ENCODE measurements around the gene RPL12.
A peak's percentile ranks its signal among the peaks of the same experiment; 100 is the strongest.
"Not testable (repeated sequence)": the region's sequence is repeated elsewhere in the genome, so short reads cannot be mapped to it uniquely, and the experiment has no call there.

RPL12 gene

GRCh38 chr9:127466407-127466917 is 15.3 kb upstream of the RPL12 start:
- not testable (repeated sequence) for DNase-seq

- DNase-seq, result no peak
These were observed 12.7 kb upstream of the RPL12 start for GRCh38 chr9:127463911-127464310.

DNA sequence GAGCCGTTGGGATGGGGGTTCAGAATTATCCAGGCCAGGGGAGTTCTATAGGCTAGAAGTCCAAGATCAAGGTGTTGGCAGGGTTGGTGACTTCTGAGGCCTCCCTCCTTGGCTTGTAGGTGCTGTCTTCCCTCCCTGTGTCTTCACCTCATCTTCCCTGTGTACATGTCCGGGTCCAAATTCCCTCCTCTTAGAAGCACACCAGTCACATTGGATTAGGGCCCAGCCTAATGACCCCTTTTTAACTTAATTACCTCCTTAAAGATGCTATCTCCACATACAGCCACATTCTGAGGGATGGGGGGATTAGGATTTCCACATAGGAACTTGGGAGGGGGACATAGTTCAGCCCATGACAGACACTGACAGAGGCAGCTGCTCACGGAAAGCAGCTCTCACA is 12.2 kb upstream of the RPL12 start:
- DNase-seq, result no peak

- no peak for DNase-seq
These were observed 7.7 kb upstream of the RPL12 start for GRCh38 chr9:127458921-127459320.

GRCh38 chr9:127457191-127457878 is 6.1 kb upstream of the RPL12 start:
- no peak for DNase-seq

GRCh38 chr9:127455324-127455992 is 4.3 kb upstream of the RPL12 start:
- peak; percentile 56 for DNase-seq

GRCh38 chr9:127452691-127453090 is 1.5 kb upstream of the RPL12 start:
- no peak for DNase-seq

GRCh38 chr9:127451858-127452656 is 851 bp upstream of the RPL12 start:
- peak; percentile 72 for DNase-seq

DNA sequence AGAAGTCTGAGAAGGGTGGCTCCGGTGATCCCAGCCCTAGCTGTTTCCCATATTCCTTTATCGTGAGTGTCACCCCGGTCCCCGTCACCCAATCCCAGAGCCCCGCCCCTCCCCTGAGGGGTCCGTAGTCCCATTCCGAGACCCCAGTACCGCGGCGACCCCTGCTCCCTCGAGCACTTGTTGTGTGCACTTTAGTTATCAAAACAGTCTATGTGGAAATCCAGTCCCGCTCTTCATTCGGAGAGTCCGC is 327 bp upstream of the RPL12 start:
- DNase-seq, result no peak

- no peak for DNase-seq
These were observed 904 bp downstream of the RPL12 start for GRCh38 chr9:127450243-127450760.

- DNase-seq, result no peak
These were observed 1.8 kb downstream of the RPL12 start for GRCh38 chr9:127449332-127449966.

DNA sequence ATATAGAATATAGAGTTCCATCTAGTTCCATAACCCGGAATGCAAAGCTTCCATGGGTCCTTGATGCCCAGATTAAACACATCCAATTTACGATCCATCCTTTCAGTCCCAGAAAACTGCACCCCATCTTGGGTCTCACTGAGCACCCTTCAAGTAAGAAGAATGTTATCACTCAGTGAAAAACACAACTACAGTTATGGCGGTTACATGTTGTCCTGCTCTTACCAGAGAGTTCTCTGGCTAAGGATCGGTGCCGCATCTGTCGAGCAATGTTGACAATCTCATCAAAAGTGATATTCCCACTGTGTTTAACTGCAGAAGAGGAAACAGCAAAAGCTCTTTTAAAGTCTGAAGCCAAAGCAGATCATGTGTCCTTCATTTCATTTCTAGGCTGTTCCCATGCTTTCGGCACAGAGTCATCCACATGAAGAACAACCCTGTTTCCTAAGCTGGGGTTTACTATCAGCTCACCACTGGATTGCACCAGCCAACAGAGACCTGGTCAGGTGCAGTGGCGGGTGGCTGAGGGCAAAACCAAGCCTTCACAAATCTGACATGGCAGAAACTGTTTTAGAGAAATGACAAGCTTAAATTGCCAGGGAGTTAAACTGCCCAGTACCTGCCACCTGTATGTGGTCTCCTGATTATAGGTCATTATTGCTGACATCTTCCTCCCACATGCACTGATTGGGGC is 2.9 kb downstream of the RPL12 start:
- no peak for DNase-seq

DNA sequence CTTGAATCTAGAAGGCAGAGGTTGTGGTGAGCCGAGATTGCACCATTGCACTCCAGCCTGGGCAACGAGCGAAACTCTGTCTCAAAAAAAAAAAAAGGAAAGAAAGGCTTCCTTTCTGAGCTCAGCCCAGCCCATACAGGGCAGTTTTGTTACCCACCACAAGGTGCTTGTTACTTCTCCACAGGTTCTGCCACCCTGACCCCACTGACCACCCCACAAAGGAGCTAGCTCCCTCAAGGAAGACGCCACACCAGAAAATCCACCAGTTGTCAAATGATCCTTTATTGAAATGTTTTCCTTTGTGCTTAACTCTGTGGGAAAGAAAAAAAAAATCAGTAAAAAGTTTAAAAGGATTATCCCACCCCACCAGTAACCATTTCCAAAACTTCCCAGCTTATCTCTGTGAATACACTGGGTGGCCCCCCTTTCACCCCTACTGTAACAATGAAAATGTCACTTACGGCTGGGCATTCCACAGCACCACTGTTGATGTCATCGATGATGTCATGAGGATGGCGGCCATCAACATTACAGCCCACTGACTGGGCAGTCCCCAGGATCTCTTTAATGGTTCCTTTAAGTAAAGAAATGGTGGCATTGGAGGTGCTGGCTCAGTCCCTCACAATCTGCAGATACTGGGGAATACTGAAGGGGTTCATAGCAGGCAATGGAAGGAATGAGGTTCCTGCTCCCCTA is 3.6 kb downstream of the RPL12 start:
- DNase-seq, result no peak

DNA sequence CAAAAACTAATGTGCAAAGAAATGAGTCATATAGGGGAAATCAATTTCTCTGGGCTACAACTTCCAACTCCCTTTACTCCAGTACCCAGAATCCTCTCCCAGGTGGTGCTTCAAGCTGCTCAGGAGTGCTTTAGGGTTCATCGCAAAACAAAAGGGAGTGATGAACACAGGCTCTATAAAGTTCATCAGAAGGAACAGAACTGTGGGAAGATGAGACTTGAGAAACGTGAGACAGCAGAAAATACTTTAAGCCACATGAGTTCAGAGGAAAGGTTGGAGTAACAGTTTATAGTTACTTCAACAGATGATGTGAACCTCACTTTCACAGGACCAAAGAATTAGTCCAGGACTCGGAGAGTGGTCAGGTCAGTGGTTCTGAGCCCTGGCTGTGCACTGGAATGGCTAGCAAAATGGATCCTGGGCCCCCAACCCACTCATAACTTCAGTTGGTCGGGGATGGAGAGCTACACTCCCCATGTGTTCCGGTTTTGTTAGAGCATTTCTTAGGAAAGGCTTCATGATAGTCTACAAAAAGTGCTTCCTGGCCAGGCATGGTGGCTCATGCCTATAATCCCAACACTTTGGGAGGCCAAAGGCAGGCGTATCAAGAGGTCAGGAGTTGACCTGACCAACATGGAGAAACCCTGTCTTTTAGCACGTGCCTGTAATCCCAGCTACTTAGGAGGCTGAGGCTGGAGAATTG is 4.3 kb downstream of the RPL12 start:
- DNase-seq, result no peak

DNA sequence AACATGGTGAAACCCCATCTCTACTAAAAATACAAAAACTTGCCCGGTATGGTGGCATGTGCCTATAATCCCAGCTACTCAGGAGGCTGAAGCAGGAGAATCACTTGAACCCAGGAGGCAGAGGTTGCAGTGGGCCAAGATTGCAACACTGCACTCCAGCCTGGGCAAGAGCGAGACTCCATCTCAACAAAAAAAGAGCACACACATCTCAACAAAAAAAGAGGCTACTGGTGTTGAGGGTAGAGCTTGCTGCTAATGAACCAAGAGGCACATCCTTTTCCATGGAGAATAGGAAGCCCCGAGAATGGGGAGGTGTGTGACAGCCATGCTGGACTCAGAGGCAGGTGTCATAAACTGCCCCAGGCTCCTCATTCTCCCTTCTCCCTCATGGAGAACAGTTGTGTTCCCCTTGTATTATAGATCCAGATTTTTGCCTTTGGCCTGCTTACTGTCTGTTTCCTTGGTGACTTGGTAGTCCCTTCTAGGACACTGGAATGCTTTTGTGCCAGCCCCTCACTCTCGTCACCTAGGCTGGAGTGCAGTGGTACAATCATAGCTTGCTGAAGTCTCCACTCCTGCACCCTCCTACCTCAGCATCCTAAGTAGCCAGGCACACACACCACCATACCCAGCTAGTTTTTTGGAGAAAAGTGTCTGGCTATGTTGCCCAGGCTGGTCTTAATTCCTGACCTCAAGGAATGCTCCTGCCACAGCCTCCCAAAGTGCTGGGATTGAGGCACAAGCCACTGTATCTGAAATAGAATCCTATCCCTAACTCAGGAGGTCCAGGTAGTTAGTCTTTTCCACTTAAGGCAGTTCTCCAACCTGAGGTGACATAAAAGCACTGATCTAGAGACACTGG is 5.1 kb downstream of the RPL12 start:
- no peak for DNase-seq

DNA sequence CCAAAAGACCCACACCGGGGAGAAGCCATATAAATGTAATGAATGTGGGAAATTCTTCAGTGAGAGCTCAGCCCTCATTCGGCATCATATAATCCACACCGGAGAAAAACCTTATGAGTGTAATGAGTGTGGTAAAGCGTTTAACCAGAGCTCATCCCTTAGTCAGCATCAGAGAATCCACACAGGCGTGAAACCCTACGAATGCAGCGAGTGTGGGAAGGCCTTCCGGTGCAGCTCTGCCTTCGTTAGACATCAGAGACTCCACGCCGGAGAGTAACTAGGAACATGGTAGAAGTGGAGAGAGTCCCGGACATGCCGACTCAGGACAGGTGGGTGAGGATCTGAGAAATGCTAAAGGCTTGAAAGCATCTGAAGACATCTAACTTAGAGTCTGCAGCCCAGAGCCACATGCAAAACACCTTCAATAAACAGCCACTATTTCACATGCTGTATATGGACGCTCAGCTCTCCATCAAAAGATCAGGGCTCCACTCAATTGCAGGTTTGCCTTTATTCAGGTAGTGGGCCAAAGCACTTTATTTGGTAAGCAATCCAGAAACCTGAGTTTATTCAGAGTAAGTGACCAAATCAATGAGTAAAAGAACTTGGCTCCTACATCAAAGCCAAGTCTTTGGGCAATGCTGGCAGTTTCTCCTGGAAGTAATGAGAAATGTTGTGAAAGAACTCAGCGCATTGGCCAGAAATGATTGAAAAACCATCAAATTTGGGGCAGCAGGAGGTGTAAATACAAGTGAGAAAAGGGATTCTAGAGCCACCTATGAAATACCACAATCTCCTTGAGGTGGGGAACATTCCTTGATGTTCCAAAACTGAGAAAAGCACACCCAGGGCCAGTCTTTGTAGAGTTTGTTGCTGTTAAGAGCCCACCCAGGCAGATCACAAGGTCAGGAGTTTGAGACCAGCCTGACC is 6.0 kb downstream of the RPL12 start:
- DNase-seq, result no peak

DNA sequence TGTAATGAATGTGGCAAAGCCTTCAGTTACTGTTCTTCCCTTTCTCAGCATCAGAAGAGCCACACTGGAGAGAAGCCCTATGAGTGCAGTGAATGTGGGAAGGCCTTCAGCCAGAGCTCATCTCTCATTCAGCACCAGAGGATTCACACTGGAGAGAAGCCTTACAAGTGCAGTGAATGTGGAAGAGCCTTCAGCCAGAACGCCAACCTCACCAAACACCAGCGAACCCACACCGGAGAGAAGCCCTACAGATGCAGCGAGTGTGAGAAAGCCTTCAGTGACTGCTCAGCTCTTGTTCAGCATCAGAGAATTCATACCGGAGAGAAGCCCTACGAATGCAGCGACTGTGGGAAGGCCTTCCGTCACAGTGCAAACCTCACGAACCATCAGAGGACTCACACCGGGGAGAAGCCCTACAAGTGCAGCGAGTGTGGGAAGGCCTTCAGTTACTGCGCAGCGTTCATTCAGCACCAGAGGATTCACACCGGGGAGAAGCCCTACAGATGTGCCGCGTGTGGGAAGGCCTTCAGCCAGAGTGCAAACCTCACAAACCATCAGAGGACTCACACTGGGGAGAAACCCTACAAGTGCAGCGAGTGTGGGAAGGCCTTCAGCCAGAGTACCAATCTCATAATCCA is 6.8 kb downstream of the RPL12 start:
- no peak for DNase-seq

DNA sequence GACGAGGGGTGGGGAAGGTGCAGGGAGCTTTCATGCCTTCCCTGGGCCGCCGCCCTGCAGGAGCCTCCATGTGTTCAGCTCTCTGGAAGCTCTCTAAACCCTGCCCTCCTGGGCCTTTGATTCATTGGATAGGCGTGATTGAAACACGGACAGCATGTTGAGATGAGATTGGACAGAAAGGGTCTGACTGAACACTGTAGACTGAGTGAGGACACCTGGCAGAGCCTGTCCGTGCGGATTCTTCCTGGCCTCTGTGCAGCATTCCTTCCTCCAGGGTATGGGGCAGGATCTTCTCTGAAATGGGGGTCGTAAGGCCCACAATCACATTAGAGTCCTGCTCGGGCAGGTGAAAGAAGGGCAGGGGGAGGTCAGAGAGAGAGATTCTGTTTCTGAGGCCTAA is 12.8 kb downstream of the RPL12 start:
- no peak for DNase-seq

Data from KG1 (cell line).